Measurements from ENCODE around the gene JOSD1. TPM values are rescaled to one million over a fixed set of nuclear protein-coding genes. Genes with fewer than 3 reads are reported as not detected.

JOSD1 gene
- total RNA-seq, 1 donor, result 86.1 TPM

- peak; percentile 70 for DNase-seq (ENCODE audit: insufficient read length, low spot score, missing footprints)
- Histone ChIP-seq H3K79me2 (ENCODE audit: insufficient read depth, low read length) (no peaks in the 10 kb centered on the region), H3K36me3 (ENCODE audit: insufficient read depth, low read length) (peaks cover 80% of the 10 kb centered on the region), H3K9me3 (ENCODE audit: low read depth, low read length) (no peaks in the 10 kb centered on the region), H3K4me1 (ENCODE audit: insufficient read depth, low read length) (no peaks in the 10 kb centered on the region), H3K4me3 (ENCODE audit: insufficient read depth, low read length) (no peak overlapping the region), H4K20me1 (ENCODE audit: insufficient read depth, low read length) (peaks cover 3% of the 10 kb centered on the region), H2AFZ (ENCODE audit: low read length) (no peak overlapping the region), H3K27ac (ENCODE audit: low read depth, low read length) (no peak overlapping the region), H3K27me3 (ENCODE audit: insufficient read depth, low read length) (no peaks in the 10 kb centered on the region), H3K4me2 (ENCODE audit: insufficient read depth, low read length) (no peak overlapping the region)
- no peak for TF ChIP-seq CTCF (IDR thresholded peaks at IDR 0.05; ENCODE audit: extremely low read depth, low read depth, low read length)
These were observed 38.7 kb upstream of the JOSD1 start for GRCh38 chr22:38739300-38740055.

GRCh38 chr22:38738475-38739070, 37.8 kb upstream of the JOSD1 start:
- TF ChIP-seq CTCF (IDR thresholded peaks at IDR 0.05; ENCODE audit: extremely low read depth, low read depth, low read length), result no peak
- Histone ChIP-seq H3K4me3 (ENCODE audit: insufficient read depth, low read length) (no peak overlapping the region), H3K4me2 (ENCODE audit: insufficient read depth, low read length) (no peak overlapping the region), H3K27me3 (ENCODE audit: insufficient read depth, low read length) (no peaks in the 10 kb centered on the region), H4K20me1 (ENCODE audit: insufficient read depth, low read length) (peaks cover 6% of the 10 kb centered on the region), H2AFZ (ENCODE audit: low read length) (no peak overlapping the region), H3K4me1 (ENCODE audit: insufficient read depth, low read length) (no peaks in the 10 kb centered on the region), H3K79me2 (ENCODE audit: insufficient read depth, low read length) (no peaks in the 10 kb centered on the region), H3K27ac (ENCODE audit: low read depth, low read length) (no peak overlapping the region), H3K36me3 (ENCODE audit: insufficient read depth, low read length) (peaks cover 83% of the 10 kb centered on the region), H3K9me3 (ENCODE audit: low read depth, low read length) (no peaks in the 10 kb centered on the region)
- peak; percentile 65 for DNase-seq (ENCODE audit: insufficient read length, low spot score, missing footprints)

DNA sequence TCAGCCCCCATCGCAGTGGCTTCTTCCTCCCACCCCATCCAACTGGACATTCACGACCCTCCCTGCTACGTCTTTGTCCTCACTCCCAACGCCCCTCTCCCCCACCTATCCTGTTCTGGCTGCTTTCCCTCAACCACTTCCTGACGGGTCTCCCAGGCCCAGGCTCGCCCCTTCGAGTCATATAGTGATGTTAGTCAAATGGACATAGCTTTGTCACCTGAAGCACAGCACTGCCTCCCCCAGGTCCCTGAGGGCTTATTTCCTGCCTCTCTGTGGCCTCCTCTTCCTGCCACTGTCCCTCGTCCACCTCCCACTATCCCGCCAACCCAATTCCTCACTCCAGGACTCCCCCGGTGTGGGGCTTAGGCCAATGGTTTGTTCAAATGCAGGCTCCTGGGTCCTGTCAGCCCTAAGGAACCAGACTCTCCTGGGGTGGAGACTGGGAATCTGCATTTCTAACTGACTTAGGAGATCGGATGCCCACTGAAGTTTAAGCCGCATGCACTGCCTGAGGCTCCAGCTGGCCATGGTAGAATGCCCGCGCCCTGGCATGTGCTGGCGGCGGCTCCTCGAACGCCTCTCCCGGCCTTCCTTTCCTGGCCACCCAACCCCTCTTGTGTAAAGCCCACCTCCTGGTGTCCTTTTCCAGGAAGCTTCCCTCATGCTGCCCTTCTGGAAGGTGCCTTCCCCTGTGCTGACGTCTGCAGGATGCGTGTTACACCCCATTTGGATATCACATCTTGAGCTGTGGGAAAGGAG, 36.7 kb upstream of the JOSD1 start:
- DNase-seq (ENCODE audit: insufficient read length, low spot score, missing footprints), result peak; percentile 66
- peaks cover 79% of the 10 kb centered on the region for H3K36me3 ChIP-seq (ENCODE audit: insufficient read depth, low read length)

More for the DNA sequence above, 36.7 kb upstream of the JOSD1 start:
- peaks cover 6% of the 10 kb centered on the region for H4K20me1 ChIP-seq (ENCODE audit: insufficient read depth, low read length)
- TF ChIP-seq CTCF (IDR thresholded peaks at IDR 0.05; ENCODE audit: extremely low read depth, low read depth, low read length), result no peak
- no peak overlapping the region for H2AFZ ChIP-seq (ENCODE audit: low read length)
- no peaks in the 10 kb centered on the region for H3K9me3 ChIP-seq (ENCODE audit: low read depth, low read length)
- H3K4me2 ChIP-seq (ENCODE audit: insufficient read depth, low read length), result no peak overlapping the region
- no peak overlapping the region for H3K27ac ChIP-seq (ENCODE audit: low read depth, low read length)
- H3K4me1 ChIP-seq (ENCODE audit: insufficient read depth, low read length), result no peaks in the 10 kb centered on the region
- no peaks in the 10 kb centered on the region for H3K79me2 ChIP-seq (ENCODE audit: insufficient read depth, low read length)
- no peak overlapping the region for H3K4me3 ChIP-seq (ENCODE audit: insufficient read depth, low read length)
- no peaks in the 10 kb centered on the region for H3K27me3 ChIP-seq (ENCODE audit: insufficient read depth, low read length)

Measured in osteoblast (primary cell).